ENCODE measurements around the gene KRTAP9-7.

GRCh38 chr17:41325611-41326010 lies 50.1 kb downstream of the KRTAP9-7 start:
- TF ChIP-seq CTCF (IDR thresholded peaks at IDR 0.05; ENCODE audit: insufficient read depth, low read length) (no peak), REST (IDR thresholded peaks at IDR 0.05; ENCODE audit: insufficient replicate concordance, low read depth) (no peak), SPI1 (IDR thresholded peaks at IDR 0.05; ENCODE audit: borderline replicate concordance, low read depth) (no peak), POLR2AphosphoS5 (IDR thresholded peaks at IDR 0.05; ENCODE audit: low read depth) (no peak)
